GM21515 (cell line): ENCODE measurements around the gene COL1A2.

Source experiments
- ATAC-seq: cut with Tn5 transposase; IDR thresholded peaks from one replicate; pipeline ENCODE4 v1.9.1; 2021; ENCODE audit not compliant: unreplicated experiment

COL1A2 gene

GRCh38 chr7:94394437-94395140 lies at the start of gene COL1A2:
Gene COL1A2 (plus strand): TSS chr7:94394895. CDS start chr7:94395032, 137 bp downstream.
- ATAC-seq: no peak

GRCh38 chr7:94345907-94346306 lies 48.8 kb upstream of the COL1A2 start:
- ATAC-seq: no peak

- no peak for ATAC-seq
These were observed 46.6 kb upstream of the COL1A2 start for GRCh38 chr7:94348142-94348541.

- ATAC-seq: no peak
These were observed 44.0 kb upstream of the COL1A2 start for GRCh38 chr7:94350734-94351133.

GRCh38 chr7:94351703-94352102 lies 43.0 kb upstream of the COL1A2 start:
- ATAC-seq: no peak

GRCh38 chr7:94352887-94353286 lies 41.8 kb upstream of the COL1A2 start:
- no peak for ATAC-seq

GRCh38 chr7:94354953-94355352 lies 39.7 kb upstream of the COL1A2 start:
- ATAC-seq: no peak

GRCh38 chr7:94355454-94355853 lies 39.2 kb upstream of the COL1A2 start:
- no peak for ATAC-seq

GRCh38 chr7:94357076-94357475 lies 37.6 kb upstream of the COL1A2 start:
- ATAC-seq: no peak

GRCh38 chr7:94360926-94361325 lies 33.8 kb upstream of the COL1A2 start:
- ATAC-seq: no peak

- no peak for ATAC-seq
These were observed 32.4 kb upstream of the COL1A2 start for GRCh38 chr7:94362276-94362675.

- ATAC-seq: no peak
These were observed 29.9 kb upstream of the COL1A2 start for GRCh38 chr7:94364816-94365215.

- ATAC-seq: no peak
These were observed 28.5 kb upstream of the COL1A2 start for GRCh38 chr7:94366163-94366562.

- no peak for ATAC-seq
These were observed 27.9 kb upstream of the COL1A2 start for GRCh38 chr7:94366832-94367231.

GRCh38 chr7:94367949-94368348 lies 26.7 kb upstream of the COL1A2 start:
- ATAC-seq: no peak

- ATAC-seq: no peak
These were observed 26.3 kb upstream of the COL1A2 start for GRCh38 chr7:94368371-94368791.

GRCh38 chr7:94374231-94374630 lies 20.5 kb upstream of the COL1A2 start:
- ATAC-seq: no peak

- no peak for ATAC-seq
These were observed 19.8 kb upstream of the COL1A2 start for GRCh38 chr7:94374721-94375566.

- ATAC-seq: no peak
These were observed 19.0 kb upstream of the COL1A2 start for GRCh38 chr7:94375691-94376090.

- no peak for ATAC-seq
These were observed 18.4 kb upstream of the COL1A2 start for GRCh38 chr7:94376281-94376680.

- ATAC-seq: no peak
These were observed 16.3 kb upstream of the COL1A2 start for GRCh38 chr7:94378356-94378755.

- no peak for ATAC-seq
These were observed 14.4 kb upstream of the COL1A2 start for GRCh38 chr7:94380264-94380663.
